ENCODE measurements around the gene MASP2.
"Not testable (repeated sequence)": the region's sequence is repeated elsewhere in the genome, so short reads cannot be mapped to it uniquely, and the experiment has no call there.

The MASP2 gene

DNA sequence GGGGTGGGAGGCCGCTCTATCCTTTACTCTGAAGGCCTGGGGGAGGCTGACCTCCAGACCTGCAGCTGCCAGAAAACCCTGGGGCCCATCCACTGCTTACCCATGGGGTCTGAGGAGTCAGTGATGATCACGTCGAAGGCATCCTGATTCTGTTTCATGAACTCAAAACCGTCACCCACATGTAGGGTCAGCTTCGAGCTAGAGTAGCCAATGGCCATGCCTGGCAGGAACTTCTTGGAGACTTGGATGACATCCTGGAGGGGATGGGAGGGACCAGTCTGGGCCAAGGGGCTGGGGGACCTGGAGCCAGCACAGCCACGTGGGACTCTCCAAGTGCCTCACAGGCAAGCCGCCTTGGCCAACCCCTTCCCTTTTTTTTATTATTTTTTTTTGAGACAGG is 9.5 kb upstream of the MASP2 start:
- DNase-seq (ENCODE audit: insufficient read length, low spot score) (no peak), FAIRE-seq (no peak)
- TF ChIP-seq, protein P1, sequence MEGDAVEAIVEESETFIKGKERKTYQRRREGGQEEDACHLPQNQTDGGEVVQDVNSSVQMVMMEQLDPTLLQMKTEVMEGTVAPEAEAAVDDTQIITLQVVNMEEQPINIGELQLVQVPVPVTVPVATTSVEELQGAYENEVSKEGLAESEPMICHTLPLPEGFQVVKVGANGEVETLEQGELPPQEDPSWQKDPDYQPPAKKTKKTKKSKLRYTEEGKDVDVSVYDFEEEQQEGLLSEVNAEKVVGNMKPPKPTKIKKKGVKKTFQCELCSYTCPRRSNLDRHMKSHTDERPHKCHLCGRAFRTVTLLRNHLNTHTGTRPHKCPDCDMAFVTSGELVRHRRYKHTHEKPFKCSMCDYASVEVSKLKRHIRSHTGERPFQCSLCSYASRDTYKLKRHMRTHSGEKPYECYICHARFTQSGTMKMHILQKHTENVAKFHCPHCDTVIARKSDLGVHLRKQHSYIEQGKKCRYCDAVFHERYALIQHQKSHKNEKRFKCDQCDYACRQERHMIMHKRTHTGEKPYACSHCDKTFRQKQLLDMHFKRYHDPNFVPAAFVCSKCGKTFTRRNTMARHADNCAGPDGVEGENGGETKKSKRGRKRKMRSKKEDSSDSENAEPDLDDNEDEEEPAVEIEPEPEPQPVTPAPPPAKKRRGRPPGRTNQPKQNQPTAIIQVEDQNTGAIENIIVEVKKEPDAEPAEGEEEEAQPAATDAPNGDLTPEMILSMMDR (IDR thresholded peaks at IDR 0.05; ENCODE audit: insufficient read depth, missing control alignments): no peak

DNA sequence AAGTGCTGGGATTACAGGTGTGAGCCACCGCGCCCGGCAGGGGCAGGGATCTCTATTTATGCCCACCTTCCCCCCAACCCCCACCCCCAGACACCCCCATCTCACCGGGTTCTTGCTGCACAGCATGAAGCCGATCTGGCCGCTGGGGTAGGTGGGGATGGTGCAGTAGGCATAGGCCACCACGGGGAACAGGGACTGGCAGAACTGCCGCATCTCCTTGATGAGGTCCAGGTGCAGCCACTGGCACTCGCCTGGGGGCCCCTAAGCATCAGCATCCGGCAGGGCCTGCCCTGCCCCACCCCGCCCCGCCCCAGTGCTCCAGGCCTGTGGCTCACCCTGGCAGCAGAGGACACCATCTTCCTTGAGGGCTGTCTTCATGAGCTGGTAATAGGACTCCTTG is 8.6 kb upstream of the MASP2 start:
- TF ChIP-seq, protein P1 (IDR thresholded peaks at IDR 0.05; ENCODE audit: insufficient read depth, missing control alignments): no peak
- no peak for FAIRE-seq
- no peak for DNase-seq (ENCODE audit: insufficient read length, low spot score)

DNA sequence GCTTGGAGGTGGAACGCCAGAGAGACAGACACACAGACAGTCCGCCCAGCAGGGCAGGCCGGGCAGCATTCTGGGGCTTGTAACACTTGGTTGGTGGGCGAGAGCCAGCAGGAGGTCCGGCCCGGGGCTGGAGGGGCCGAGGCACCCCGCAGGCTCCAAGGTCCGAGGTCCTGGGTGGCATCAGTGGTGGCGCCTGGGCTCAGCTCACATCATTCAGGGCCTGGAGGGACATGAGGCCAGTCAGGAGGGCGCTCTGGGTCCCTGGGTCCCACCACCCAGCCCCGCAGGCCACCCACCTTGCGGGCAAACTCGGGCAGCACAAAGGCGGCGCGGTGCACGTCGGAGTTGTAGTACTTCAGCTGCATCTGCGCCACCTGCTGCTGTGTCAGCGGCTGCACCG is 7.6 kb upstream of the MASP2 start:
- DNase-seq (ENCODE audit: insufficient read length, low spot score): no peak
- TF ChIP-seq, protein P1 (IDR thresholded peaks at IDR 0.05; ENCODE audit: insufficient read depth, missing control alignments): no peak
- no peak for FAIRE-seq

DNA sequence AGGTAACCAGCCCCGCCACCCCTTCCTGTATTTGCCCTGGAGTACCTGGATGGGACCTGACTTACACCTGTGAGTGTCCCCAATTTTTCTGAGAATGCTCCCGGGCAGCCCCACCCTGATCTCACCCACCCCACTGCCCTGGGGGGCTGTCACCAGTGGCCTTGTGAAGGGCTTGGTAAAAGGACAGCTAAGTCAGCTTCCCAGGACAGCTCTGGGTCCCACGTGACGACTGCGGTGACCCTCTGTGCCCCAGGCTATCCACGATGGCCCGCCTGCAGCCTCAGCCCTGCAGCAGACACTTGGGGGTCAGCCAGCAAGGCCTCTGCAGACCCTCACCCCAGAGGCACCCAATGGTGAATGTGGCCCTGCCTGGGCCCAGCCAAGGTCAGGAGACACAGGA is 7.1 kb upstream of the MASP2 start:
- FAIRE-seq (no peak), DNase-seq (ENCODE audit: insufficient read length, low spot score) (no peak)
- TF ChIP-seq, protein P1 (IDR thresholded peaks at IDR 0.05; ENCODE audit: insufficient read depth, missing control alignments): no peak

DNA sequence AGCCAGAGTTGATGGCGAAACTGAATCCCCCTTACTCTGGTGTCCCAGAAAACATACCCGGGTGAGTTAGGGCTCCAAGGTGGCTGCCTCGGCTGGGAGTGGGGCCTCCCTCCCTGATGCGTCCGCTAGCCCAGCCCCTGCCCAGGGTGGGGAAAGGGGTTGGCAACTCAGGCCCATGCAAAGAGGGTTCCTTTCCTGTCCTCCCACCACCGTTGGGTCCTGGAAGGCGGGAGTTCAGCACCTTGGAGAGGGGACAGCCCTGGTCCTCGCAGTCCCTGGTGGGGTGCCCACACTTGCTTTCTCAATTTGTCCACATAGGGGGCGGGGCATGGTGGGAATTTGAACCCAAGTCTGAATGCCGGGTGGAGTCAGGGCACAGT is 6.7 kb upstream of the MASP2 start:
- FAIRE-seq (no peak), DNase-seq (ENCODE audit: insufficient read length, low spot score) (no peak)
- TF ChIP-seq, protein P1 (IDR thresholded peaks at IDR 0.05; ENCODE audit: insufficient read depth, missing control alignments): no peak

DNA sequence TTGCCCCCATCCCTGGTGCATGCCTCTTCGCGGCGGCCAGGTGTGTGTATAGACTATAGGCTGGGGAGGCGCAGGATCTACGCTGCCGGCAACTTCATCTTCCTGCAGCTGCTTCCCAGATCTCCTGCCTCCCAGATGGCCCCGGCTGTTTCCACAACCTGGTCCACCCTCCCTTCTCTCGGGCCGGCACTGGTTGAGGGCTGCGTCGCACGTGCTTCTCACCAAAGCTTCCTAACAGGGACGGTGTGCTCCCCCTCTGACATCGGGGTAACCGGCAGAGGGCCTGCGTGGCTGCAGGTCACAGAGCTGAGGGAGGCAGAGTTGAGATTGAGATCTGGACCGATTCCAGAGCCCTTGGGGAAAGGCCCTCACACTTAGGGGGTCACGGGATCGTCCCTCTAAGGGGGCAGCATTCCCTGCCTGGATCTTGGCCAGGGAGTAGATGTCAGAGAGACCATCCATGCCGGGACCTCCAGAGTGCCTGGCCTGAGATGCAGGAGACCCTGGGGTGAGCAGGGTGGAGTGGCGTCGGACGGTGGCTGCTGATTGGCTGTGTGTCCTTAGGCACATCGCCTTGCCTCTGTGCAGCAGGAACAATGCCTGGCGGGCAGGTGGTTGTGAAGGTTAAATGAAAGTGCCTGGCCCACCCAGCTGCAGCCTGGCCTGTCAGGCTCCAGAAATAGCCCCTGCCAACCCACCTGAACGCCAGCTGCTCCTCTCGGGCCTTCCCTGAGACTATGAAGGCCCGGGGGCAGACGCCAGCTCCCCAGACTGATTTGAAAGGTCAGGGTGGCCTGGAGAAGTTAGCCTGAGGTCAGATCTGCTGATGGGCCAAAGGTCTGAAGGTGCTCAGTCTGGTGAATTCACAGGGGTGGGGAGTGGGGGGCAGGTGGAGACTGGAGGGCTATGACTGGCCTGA is 6.1 kb upstream of the MASP2 start:
- TF ChIP-seq, protein P1 (IDR thresholded peaks at IDR 0.05; ENCODE audit: insufficient read depth, missing control alignments): no peak
- no peak for DNase-seq (ENCODE audit: insufficient read length, low spot score)
- no peak for FAIRE-seq

DNA sequence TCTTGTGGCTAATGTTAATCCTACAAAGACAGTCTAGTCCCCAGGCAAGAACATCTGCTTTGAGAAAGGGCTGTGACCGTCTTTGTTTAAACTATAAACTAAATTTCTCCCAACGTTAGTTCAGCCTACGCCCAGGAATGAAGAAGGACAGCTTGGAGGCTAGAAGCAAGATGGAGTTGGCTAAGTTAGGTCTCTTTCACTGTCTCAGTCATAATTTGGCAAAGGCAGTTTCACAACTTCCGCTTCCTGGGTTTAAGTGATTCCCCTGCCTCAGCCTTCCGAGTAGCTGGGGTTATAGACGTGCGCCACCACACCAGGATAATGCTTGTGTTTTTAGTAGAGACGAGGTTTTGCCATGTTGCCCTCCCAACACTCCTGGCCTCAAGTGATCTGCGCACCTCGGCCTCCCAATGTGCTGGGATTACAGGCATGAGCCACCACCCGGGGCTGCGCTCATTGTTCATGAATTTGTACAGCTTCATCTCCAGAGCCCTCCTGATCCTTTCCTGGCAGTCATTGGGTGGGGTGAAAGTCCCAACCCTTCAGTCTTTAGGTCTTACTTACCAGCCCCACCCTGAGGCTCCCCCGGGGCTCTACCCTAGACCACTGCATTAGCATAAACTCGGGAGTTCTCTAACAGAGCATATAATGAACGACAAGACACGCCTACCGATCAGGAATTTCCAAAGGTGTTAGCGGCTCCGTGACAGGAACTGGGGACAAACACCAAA is 4.9 kb upstream of the MASP2 start:
- DNase-seq (ENCODE audit: insufficient read length, low spot score) (no peak), FAIRE-seq (no peak)
- TF ChIP-seq, protein P1 (IDR thresholded peaks at IDR 0.05; ENCODE audit: insufficient read depth, missing control alignments): no peak

DNA sequence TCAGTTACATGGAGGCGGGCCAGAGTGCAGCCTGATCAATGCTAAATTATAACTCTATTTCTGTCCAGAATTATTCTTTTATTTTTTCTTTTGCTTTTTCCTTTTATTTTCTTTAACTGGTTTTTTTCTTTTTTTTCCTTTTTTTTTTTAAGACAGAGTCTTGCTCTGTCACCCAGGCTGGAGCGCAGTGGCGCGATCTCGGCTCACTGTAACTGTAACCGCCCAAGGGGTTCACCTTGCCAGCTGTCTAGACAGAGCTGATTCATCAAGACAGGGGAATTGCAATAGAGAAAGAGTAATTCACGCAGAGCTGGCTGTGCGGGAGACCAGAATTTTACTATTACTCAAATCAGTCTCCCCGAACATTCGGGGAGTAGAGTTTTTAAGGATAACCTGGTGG is 4.1 kb upstream of the MASP2 start:
- not testable (repeated sequence) for FAIRE-seq; DNase-seq (ENCODE audit: insufficient read length, low spot score)

Data from D721Med (cell line).